Transverse colon (tissue), 4 donors: Measurements from ENCODE around the gene DPEP2NB. TPM values are rescaled to one million over a fixed set of nuclear protein-coding genes. Genes with fewer than 3 reads are reported as not detected.

Source experiments
- DNase-seq: peaks from one replicate; pipeline ENCODE4 v3.0.0-alpha.2; 2019
- H3K27ac ChIP-seq, 4 donors: fragments of 200-600 bp; sonication (generic); 2 replicates each; pipeline ENCODE4 v1.5.1; 2016 to 2018; ENCODE audit warnings: inconsistent platforms in 4 of 4
- H3K27me3 ChIP-seq: fragments of 200-600 bp; sonication (generic); 2 replicates; pipeline ENCODE4 v1.5.1; 2017; ENCODE audit warnings: inconsistent platforms
- H3K36me3 ChIP-seq, 4 donors: fragments of 200-600 bp; sonication (generic); 2 replicates each; pipeline ENCODE4 v1.5.1; 2017 to 2019; ENCODE audit warnings: inconsistent platforms in 4 of 4
- H3K4me1 ChIP-seq, 4 donors: fragments of 200-600 bp; sonication (generic); 2 replicates each; pipeline ENCODE4 v1.5.1; 2017 to 2020; ENCODE audit warnings: inconsistent platforms in 4 of 4
- H3K4me3 ChIP-seq, 4 donors: fragments of 200-600 bp; sonication (generic); 1 replicate in 1 of 4; 2 replicates in 3 of 4; pipeline versions ENCODE4 v1.5.1 to v1.6.1; 2017 to 2019; ENCODE audit warnings: inconsistent platforms in 4 of 4
- H3K9me3 ChIP-seq, 2 donors: fragments of 200-600 bp; sonication (generic); 2 replicates each; pipeline ENCODE4 v1.5.1; 2017 to 2019; ENCODE audit warnings: inconsistent platforms in 2 of 2
- CTCF ChIP-seq, 5 experiments: fragments of 200-600 bp in 3 of 5; fragments of 450-650 bp in 2 of 5; sonication (generic) in 3 of 5; IDR thresholded peaks; 1 replicate in 2 of 5; 2 replicates in 3 of 5; pipeline ENCODE4 v1.5.1; 2016 to 2017; ENCODE audit warnings: antibody characterized with exemption in 5 of 5, inconsistent platforms in 3 of 5, mild to moderate bottlenecking in 2 of 5, moderate library complexity in 1 of 5
- EP300 ChIP-seq: sonication (generic); formaldehyde crosslinking; IDR thresholded peaks from one replicate; pipeline ENCODE4 v1.6.1; 2017; ENCODE audit warnings: antibody characterized with exemption, low read depth
- POLR2A ChIP-seq: fragments of 450-650 bp; IDR thresholded peaks from one replicate; pipeline ENCODE4 v1.6.1; 2016; ENCODE audit warnings: antibody characterized with exemption, mild to moderate bottlenecking, moderate library complexity
- POLR2AphosphoS5 ChIP-seq, 3 donors: sonication (generic); formaldehyde crosslinking; IDR thresholded peaks; one replicate each; pipeline ENCODE4 v1.6.1; 2016; ENCODE audit warnings: antibody characterized with exemption in 3 of 3
- WGBS, 2 donors: methylation state at CpG; one replicate each; pipeline ENCODE4 v1.1.5; 2018; ENCODE audit warnings: low coverage in 1 of 2; 5-methylcytosine and 5-hydroxymethylcytosine counted together
- in situ Hi-C, 4 donors: fragments of 200-750 bp; cut with MboI; loops; one replicate each; pipeline versions ENCODE4 v1.15.0 to v1.15.1; 2017; ENCODE audit warnings: low sequenced_read_pairs in 3 of 4, low pct_ligation_motif_present in 1 of 4, low pct_unique_long_range_greater_than_20kb in 1 of 4
- intact Hi-C: fragments of 100-400 bp; cut with DNase I; formaldehyde crosslinking; loops from one replicate; pipeline ENCODE4 v1.15.1; 2023; ENCODE audit warnings: low total_unique reads
- total RNA-seq, 4 donors: library from RNA; depleted of rRNA; stranded (reverse); fragments of >200 nt; gene quantifications; one replicate each; pipeline ENCODE4 v1.1.0, GENCODE V29; 2016

DPEP2NB gene
- total RNA-seq, 4 donors from 2014 or later, result not detected

GRCh38 chr16:67992661-67993206, 23.0 kb downstream of the DPEP2NB start:
- TF ChIP-seq POLR2AphosphoS5 (IDR thresholded peaks at IDR 0.05), result no peak
- TF ChIP-seq EP300, result no peak
- no peak for TF ChIP-seq POLR2A
- no peak for TF ChIP-seq CTCF (IDR thresholded peaks at IDR 0.05)
- no peaks in the 10 kb centered on the region for H3K36me3 ChIP-seq
- peaks cover 5 to 12% (median 8%) of the 10 kb centered on the region in 4 donors for H3K4me1 ChIP-seq
- WGBS, 2 donors, result 69% methylated on average over 16 of the region's 20 CpGs; no CpG with 5 or more reads in 1 of the 2 donors
- peak overlapping the region in 2 of 4 donors; percentile 68 to 71 for H3K27ac ChIP-seq
- H3K4me3 ChIP-seq, result no peak overlapping the region
- no peak for DNase-seq
- no peaks in the 10 kb centered on the region for H3K9me3 ChIP-seq
- intact Hi-C loops, result loop anchor here (1.0 kb wide), 1 partner anchor 48 kb away; no protein-coding TSS in a partner anchor
- in situ Hi-C loops, result loop anchor here in 1 of 4 donors (10.0 kb wide), 1 partner anchor 52 kb away; no protein-coding TSS in a partner anchor
- no peaks in the 10 kb centered on the region for H3K27me3 ChIP-seq

- TF ChIP-seq CTCF (IDR thresholded peaks at IDR 0.05) (no peak), POLR2A (no peak), POLR2AphosphoS5 (IDR thresholded peaks at IDR 0.05) (no peak), EP300 (no peak)
- Histone ChIP-seq H3K27ac (no peak overlapping the region), H3K4me3 (no peak overlapping the region), H3K27me3 (no peaks in the 10 kb centered on the region), H3K4me1 (peaks cover 5 to 20% (median 8%) of the 10 kb centered on the region in 4 donors), H3K9me3 (no peaks in the 10 kb centered on the region), H3K36me3 (no peaks in the 10 kb centered on the region)
- in situ Hi-C loops, result loop anchor here in 1 of 4 donors (10.0 kb wide), 1 partner anchor 55 kb away; no protein-coding TSS in a partner anchor
- intact Hi-C loops, result no loop called here
- no peak for DNase-seq
- WGBS, 2 donors, result 73 to 86% methylated on average over 1 to 6 of the region's 6 CpGs
These were observed 25.7 kb downstream of the DPEP2NB start for GRCh38 chr16:67990018-67990386.

- intact Hi-C loops, result loop anchor here (5.0 kb wide), 1 partner anchor 238 kb away; no protein-coding TSS in a partner anchor
- Histone ChIP-seq H3K27ac (no peak overlapping the region), H3K9me3 (no peaks in the 10 kb centered on the region), H3K4me1 (peaks cover 5 to 25% (median 8%) of the 10 kb centered on the region in 4 donors), H3K27me3 (no peaks in the 10 kb centered on the region), H3K36me3 (no peaks in the 10 kb centered on the region), H3K4me3 (no peak overlapping the region)
- 82 to 90% methylated on average over 2 to 8 of the region's 8 CpGs for WGBS, 2 donors
- TF ChIP-seq CTCF (IDR thresholded peaks at IDR 0.05) (no peak), POLR2AphosphoS5 (IDR thresholded peaks at IDR 0.05) (no peak), POLR2A (no peak), EP300 (no peak)
- in situ Hi-C loops, result loop anchor here in 1 of 4 donors (10.0 kb wide), 1 partner anchor 55 kb away; no protein-coding TSS in a partner anchor
- no peak for DNase-seq
These were observed 26.2 kb downstream of the DPEP2NB start for GRCh38 chr16:67989322-67990017.

- in situ Hi-C loops, result no loop called here
- no peak overlapping the region for H3K4me3 ChIP-seq
- no peaks in the 10 kb centered on the region for H3K36me3 ChIP-seq
- no peak overlapping the region for H3K27ac ChIP-seq
- peaks cover 3 to 29% (median 6%) of the 10 kb centered on the region in 4 donors for H3K4me1 ChIP-seq
- intact Hi-C loops, result loop anchor here (5.0 kb wide), 1 partner anchor 239 kb away; no protein-coding TSS in a partner anchor
- TF ChIP-seq EP300, result no peak
- TF ChIP-seq POLR2AphosphoS5 (IDR thresholded peaks at IDR 0.05), result no peak
- TF ChIP-seq POLR2A, result no peak
- no peak for TF ChIP-seq CTCF (IDR thresholded peaks at IDR 0.05)
- WGBS, 2 donors, result 87 to 95% methylated on average over 3 of the region's 3 CpGs
- DNase-seq, result no peak
- no peaks in the 10 kb centered on the region for H3K9me3 ChIP-seq
- H3K27me3 ChIP-seq, result no peaks in the 10 kb centered on the region
These were observed 27.0 kb downstream of the DPEP2NB start for GRCh38 chr16:67988675-67989074.
